Cortex of kidney (tissue), 1 donor: Measurements from ENCODE around the gene ABCC9.

Experiments used
- DNase-seq: peaks from one replicate; lab custom pipeline; 2025; lab: John Stamatoyannopoulos, UW

ABCC9 gene

DNA sequence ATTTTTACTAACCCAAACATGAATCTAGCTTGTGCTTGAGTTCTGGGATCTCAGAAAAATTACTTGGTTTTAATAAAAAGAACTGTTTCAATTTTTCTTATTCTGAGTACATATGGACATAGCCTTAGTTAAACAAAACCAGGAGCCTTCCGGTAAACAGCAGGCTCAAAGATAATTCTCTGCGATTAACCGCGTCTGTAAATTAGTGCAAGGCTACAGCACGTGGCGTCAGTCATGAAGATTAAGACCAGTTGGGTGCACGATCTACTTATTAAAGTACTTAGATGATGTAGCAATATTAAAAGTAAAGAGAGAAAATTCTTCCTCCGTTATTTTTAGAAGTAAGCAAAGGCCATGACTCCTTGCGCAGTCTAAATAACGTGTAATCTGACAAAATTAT, 167.4 kb downstream of the ABCC9 start:
- DNase-seq: no peak

DNA sequence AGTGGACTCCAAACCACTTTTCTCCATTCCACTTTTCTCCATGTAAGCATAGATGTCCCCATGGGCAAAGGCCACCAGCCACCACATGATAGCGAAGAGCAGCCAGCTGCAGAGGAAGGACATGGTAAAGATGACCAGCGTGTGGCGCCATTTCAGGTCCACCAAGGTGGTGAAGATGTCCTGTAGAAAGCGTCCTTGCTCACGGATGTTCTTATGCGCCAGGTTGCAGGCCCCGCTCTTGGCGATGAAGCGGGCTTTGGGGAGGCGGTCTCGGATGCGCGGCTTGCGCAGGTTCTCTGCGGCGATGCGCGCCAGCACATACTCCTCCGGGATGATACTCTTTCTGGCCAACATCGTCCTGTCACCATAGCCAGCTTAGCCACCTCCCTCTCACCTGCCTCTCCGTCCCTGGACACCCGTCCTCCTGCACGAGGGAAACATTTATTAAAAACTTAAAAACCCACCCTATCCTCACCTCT, 167.9 kb downstream of the ABCC9 start:
- DNase-seq: no peak

DNA sequence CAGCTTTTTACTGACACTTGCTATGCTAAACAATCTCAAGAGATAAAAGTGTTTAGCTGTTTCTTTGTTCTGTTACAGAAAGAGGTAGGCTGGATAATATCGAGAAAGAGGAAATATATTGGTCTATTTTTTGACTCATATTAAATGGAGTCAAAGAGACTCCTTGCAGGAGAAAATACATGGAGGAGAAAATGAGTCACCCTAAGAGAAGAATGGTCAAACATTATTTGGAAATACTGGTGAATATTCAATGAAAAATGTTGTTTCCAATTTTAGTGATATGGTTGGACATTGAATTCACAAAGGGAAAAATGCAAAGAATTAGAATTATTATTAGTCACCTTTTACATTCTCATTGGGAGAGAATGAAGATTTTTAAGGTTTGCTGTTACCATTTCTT, 169.9 kb downstream of the ABCC9 start:
- DNase-seq: no peak

DNA sequence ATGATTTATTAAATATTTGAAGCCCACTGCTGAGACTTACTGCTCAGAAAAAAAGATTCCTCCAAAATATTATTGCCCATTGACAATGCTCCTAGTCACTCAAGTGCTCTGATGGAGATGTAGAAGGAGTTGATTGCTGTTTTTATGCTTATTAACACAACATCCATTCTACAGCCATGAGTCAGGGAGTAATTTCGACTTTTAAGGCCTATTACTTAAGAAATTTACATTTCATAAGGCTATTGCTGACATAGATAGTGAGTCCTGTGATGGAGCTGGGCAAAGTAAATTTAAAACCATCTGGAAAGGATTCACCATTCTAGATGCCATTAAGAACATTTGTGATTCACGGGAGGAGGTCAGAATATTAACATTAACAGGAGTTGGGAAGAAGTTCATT, 171.9 kb downstream of the ABCC9 start:
- DNase-seq: no peak

DNA sequence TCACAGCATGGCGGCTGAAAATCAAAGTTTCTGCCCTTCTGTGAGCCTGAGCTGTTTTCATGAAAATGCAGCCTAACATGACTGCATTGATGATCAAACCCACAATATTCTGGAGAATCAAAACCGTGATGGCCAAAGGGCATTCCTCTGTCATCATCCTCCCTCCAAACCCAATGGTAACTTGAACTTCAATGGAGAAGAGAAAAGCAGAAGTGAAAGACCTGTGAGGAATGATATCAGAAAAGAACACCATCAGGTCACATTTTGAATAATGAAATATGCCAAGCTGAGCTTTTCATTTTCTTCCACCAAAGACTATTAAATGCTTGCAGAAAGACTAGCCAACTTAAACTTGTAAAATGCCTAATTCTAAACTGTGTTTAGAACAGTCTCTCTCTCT, 174.8 kb downstream of the ABCC9 start:
- DNase-seq: no peak

DNA sequence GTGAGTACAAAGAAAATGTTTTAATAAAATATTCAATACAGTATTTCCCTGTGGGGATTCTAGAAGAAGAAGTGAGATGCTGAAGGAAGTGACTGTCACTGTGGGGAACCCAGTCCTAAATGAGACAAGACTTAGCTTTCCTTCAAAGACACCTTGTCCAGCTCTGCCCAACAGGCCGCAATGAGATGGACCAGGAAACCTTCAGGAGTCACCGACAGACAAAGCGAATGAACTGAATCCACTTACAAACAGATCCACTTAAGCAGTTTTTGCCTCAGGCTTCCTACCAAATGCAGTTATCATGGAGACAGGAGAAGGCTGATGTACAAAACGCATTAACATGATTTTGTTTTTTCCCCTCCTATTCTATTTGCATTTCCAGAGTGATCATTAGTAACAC, 176.3 kb downstream of the ABCC9 start:
- no peak for DNase-seq

DNA sequence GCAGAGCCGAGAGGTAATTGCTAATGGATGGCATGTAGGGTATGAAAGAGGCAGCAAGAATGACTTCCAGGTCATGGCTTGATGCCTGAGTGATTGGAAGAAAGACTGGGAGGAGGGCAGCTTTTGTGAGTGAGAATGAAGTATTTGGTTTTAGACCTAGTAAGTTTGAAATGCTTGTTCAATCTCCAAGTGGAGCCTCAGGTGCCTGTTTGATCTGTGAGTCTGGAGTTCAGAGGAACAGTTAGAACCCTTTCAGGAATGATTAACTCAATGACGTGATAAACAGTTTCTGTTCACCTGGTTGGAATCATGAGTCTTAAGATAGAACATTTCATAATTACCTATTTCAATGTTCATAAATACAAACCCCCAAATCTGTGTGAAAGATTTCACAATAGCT, 177.2 kb downstream of the ABCC9 start:
- DNase-seq: no peak

DNA sequence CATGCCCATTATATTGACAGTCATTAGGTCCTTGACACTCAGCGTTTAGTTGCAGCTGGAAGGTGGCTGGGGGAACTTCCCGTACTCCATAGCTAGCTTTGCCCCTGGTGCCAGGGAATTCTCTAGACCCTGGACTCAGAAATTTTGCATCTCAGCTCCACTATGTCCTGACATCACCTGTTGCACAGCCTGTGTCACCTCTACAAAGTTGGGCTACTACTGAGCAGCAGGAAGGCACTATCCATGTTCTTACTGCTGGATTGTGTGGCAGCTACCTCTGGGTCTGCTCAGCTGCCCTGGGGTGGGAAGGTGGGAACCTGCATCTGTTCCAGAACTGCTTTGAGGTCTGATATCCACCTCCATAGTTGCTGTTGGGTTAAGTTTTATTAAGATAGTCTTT, 177.7 kb downstream of the ABCC9 start:
- no peak for DNase-seq

DNA sequence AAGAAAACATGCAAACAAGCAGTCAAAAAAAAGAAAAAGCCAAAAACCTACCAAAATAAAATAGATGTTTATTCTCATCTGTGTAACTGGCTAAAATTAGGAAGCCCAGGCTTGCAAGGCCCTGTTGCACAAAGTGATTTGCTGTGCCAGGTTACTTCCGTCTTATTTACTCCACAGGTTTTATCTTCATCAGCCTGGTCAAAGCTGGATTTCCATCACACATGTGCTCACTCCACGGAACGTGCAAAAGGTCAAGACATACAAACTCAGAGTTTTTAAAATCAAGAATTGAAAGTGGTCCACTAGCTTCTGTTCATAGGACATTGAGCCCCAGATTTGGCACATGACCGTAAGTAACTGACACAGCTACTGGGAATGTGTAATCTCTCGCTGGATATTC, 181.5 kb downstream of the ABCC9 start:
- DNase-seq: no peak

DNA sequence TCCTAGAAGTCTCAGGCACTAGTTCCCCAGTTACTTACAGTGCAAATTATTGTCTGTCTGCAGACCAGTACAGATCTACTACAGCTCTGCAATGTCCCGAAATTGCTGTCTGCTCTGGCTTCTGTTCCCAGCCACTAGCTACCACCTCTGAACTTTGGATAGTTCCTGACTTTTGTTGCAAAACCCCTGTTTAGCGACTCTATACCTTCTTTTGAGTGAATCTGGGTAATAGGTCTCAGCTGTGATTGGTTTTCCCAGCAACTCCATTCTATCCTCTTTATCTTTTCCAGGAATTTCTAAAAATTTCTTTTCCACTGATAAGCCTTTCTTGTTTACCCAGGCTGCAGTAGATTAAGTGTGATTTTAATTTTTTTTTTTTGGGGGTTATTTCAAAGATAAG, 183.5 kb downstream of the ABCC9 start:
- no peak for DNase-seq

DNA sequence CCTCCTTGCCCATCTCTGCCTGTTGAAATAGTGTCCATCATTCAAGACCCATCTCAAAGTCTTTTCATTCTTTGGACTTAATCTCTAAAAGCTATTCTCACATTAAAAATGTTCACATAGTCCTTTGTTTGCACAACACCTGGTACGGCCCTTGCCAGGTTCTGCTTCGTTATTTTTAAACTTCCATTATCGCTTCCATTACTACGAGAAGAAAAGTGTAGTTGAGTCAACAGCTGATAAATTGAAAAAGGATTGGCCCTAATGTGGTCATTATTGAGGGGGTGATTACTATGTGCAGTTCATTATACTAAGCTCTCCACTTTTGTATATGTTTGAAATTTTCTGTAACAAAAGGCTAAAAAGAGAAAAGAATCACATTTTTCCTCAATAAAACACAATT, 184.5 kb downstream of the ABCC9 start:
- DNase-seq: no peak

DNA sequence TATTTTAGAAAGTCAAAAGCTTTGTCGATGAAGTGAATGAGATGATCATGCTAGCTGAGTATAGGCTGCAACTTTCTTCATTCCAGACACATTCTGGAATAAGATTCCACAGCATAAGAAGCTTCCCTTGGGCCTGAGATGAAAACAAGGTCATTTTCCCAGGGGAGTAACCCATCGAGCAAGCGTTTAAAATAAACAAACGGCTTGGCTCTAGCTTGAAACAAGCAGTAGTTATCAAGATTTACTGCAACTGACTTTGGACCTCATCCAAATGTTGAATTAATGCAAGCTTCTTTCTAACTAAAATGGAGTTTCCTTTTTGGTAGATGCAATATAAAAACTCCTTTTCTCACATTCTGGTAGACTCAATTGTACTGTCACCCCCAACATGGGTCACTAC, 189.7 kb downstream of the ABCC9 start:
- no peak for DNase-seq
